ENCODE data around the gene CHCHD6.

Gene CHCHD6

DNA sequence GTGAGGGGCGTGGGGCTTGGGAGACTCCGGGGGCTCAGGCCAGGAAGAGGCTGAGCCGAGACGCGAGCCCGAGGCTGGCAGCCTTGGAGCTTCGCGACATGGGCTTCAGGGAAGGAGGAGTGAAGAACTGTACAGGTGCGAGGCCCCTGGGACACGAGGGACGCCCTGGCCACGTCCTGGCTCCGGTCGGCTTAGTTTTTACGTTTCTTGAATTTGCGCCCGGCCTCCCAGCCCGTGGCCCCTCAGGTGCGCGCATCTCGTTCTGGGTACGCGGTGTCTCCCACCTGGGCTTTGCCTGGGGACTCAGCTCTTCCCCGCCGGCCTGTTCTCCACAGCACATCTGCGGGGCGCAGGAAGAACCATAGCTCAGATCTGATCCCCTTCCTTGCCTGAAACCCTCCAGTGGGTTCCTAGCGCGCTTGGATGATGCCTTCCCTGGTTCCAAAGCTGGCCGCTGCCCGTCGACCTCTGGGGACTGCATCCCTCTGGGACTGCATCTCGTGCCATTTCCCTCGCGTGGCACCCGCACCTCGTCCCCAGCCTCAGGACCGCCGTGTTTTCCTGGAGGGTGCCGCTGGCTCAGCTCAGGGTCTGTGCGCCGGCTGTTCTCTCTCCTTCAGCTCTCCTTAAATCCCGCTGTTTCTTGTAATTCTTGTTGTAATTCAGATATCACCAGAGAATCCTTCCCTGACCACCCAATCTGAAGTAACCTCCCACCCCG, 614 bp downstream of the CHCHD6 start:
- no peak for ATAC-seq
- DNase-seq = no peak

GRCh38 chr3:126706631-126707030, 2.6 kb downstream of the CHCHD6 start:
- DNase-seq = no peak

DNA sequence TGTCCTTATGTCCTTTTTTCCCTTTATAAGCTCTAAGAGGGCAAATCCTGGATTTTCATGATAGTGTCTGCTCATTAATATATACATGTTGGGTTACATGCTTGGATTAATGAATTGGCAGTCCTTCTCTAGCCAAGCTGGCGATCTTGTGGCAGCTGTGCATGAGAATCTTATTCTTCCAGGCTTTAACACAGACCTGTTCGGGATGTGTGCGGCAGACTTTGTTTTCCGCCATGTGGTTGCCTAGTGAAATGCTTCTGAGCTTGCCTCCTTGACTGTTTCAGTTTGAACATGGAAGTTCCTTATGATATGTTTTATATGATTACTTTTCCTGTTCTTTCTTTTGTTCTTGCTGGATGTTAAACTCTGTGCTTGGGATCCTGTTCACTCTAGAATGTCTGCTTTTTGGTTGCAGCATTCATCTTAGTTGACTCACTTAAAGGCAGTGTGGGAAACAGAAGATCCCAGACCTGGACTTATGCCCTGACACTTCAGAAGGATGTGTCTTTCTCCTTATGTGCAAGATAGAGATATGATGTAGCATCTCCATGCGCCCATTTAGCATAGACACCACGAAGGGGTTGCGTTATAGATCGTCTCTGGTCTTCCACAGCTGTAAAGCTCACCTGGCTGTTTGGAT, 7.2 kb downstream of the CHCHD6 start:
- DNase-seq (no peak), ATAC-seq (no peak)

More at GRCh38 chr3:126706631-126707030, 2.6 kb downstream of the CHCHD6 start:
- no peak for ATAC-seq

- no peak for ATAC-seq
- DNase-seq = no peak
These were observed 9.2 kb downstream of the CHCHD6 start for GRCh38 chr3:126713199-126713598.

DNA sequence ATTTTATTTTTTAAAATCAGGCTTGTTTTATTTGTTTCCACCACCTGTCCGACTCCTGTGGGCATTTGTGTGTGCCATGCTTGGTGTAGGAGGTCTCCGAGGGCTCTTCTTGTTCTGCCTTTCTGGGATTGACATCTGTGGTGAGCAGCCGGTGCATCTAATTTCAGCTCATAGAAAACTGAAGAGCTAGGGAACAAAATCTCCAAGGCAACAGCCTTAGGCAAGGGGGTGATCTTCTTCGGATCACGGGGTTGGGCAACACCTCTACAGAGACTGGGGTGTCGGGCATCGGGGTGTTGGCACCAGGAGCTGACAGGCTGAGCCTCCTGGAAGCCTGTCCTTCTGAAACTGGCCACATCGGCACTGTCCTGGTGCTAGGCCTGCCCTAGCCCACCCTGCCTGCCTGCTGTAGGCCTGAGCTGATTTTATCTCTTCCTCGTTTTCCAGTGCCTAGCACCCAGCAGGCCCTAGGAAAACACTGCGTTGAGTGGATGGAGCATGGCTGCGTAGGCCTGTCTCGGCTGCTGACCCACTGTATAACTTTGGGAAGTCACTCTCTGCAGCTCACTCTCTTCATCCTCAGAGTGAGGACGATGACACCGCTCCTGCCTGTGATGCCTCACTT, 10.3 kb downstream of the CHCHD6 start:
- ATAC-seq (no peak), DNase-seq (no peak)

- no peak for DNase-seq
- ATAC-seq = no peak
These were observed 10.9 kb downstream of the CHCHD6 start for GRCh38 chr3:126714921-126715320.

GRCh38 chr3:126715432-126715831, 11.4 kb downstream of the CHCHD6 start:
- no peak for DNase-seq
- ATAC-seq = no peak

GRCh38 chr3:126716057-126716456, 12.0 kb downstream of the CHCHD6 start:
- DNase-seq = no peak

DNA sequence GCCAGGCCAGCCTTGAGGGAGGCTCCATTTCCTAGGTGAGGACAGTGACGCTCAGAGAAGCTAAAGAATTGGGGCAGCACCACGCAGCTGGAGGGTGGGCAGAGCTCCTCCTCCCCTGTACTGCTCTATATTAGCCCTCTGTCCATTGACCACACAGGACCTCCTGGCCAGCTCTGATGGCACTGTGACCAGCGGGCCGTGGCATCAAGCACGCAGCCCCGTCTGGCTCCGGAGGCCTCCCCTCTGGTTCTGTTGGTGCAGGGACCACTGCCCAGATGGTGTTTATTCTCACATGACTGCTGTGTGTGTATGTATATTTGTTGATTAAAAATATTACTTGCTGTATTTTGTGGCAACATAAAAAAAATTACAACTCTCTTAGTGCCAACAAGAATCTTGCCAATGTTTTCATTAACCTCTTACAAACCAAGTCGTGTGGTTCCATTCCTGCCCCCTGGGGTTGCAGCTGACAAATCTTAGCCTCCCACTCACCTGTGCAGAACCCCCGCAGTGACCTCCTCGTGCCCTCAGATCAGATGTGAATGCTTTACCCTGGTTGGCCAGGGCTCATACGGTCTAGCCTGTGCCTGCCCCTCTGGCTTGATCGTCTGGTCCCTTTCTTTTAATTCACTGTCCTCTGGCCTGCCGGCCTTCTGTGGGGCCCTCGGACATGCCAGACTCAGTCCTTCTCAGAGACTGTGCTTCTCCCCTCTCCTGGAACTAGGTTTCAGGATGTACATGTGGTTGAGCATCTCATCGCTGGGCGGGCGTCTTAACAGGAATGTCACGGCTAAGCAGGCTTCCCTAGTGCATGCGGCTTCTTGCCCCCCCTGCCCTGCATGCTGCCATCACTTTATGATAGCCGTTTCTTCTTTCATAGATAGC, 14.8 kb downstream of the CHCHD6 start:
- ATAC-seq = no peak
- DNase-seq = no peak

More at GRCh38 chr3:126716057-126716456, 12.0 kb downstream of the CHCHD6 start:
- ATAC-seq = no peak

DNA sequence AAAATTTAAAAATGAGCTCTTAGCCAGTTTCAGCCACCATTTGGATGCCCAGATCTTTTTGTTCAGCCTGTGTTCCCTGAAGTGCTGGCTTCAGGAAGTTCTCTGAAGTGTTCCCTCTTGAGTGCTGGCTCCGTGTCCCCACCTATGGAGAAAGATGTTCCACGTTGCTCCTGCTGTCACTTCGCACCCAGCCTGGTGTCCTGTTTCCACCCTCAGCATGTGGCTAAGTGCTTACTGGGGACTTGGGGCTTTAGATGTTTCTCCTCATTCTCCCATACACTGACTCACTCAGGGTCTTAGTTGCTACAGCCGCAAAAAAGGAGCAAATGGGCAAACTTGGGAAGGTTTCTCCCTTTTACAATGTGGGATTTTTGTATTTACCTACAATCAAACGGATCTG, 16.6 kb downstream of the CHCHD6 start:
- ATAC-seq (no peak), DNase-seq (no peak)

GRCh38 chr3:126721246-126721645, 17.2 kb downstream of the CHCHD6 start:
- no peak for DNase-seq
- no peak for ATAC-seq

- ATAC-seq (no peak), DNase-seq (no peak)
These were observed 19.2 kb downstream of the CHCHD6 start for GRCh38 chr3:126723237-126723636.

GRCh38 chr3:126723801-126724200, 19.8 kb downstream of the CHCHD6 start:
- DNase-seq = no peak
- ATAC-seq = no peak

GRCh38 chr3:126728680-126729079, 24.6 kb downstream of the CHCHD6 start:
- DNase-seq = no peak
- no peak for ATAC-seq

DNA sequence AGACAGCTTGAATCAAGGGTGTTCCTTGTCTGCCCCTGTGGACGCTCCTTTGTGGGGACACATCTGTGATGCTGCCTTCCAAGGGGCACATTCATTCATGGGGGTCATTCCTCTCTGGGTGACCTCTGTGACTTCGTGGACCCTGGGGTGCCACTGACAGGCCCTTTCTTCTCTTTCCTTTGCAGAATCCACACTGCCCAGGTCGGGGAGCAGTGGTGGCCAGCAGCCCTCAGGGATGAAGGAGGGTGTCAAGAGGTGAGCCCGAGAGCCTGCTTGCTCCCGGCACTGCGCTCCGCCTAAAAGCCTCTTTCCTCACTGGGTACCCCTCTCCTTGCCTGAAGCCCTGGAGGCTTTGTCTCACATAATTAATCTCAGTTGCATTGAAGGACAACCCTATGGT, 26.3 kb downstream of the CHCHD6 start:
- DNase-seq = no peak
- ATAC-seq = no peak

DNA sequence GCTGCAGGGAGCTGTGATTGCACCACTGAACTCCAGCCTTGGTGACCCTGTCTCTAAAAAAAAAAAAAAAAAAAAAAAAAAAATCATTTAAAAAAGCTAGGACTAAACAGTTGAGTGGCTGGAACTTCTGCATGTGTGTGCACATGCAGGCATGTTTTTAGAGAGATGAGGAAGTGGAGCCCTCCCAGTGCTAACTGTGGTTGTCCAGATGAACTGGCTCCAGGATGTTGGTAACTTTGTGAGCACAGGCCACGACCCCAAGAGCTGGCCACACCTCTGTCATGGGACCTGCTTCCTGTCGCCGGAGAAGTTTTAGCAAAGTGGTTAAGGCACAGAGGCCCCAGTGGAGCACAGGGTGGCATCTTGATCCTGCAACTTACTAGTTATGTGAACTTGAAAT, 27.0 kb downstream of the CHCHD6 start:
- no peak for ATAC-seq
- no peak for DNase-seq

- ATAC-seq (no peak), DNase-seq (no peak)
These were observed 28.4 kb downstream of the CHCHD6 start for GRCh38 chr3:126732281-126733060.

DNA sequence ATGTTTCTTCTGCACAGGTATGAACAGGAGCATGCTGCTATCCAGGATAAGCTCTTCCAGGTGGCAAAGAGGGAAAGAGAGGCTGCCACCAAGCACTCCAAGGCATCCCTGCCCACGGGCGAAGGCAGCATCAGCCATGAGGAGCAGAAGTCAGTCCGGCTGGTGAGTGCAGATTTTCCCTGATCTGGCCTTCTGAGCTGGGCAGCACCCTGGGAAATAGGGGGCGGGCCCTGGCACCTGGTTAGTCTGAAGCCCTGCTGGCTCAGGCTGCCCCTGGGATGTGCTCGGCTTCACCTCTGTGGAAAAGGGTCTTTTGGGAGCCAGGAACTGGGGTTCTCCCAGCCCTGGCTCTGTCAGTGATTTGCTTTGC, 29.0 kb downstream of the CHCHD6 start:
- DNase-seq (no peak), ATAC-seq (no peak)

GRCh38 chr3:126734106-126734723, 30.2 kb downstream of the CHCHD6 start:
- ATAC-seq = no peak
- no peak for DNase-seq

DNA sequence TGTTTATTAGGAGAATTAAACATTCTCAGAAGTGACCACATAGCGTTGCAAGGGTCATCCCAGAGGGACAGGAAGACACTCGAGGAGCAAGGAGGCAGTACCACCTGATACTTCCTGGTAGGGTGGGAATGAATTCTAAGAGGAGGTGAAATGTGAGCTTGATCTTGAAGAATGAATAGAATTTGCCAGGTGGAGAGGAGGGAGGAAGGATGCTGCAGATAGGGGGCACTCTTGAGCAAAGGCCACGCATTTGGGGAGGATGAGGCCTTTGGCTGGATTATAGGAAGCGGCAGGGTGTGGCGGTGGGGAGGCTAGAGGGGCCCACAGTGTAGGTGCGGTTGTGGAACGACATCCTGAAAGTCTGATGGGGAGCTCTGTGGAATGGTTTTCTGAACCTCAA, 33.5 kb downstream of the CHCHD6 start:
- no peak for DNase-seq

GRCh38 chr3:126742057-126742456, 38.0 kb downstream of the CHCHD6 start:
- no peak for ATAC-seq
- DNase-seq = no peak

More for the DNA sequence above, 33.5 kb downstream of the CHCHD6 start:
- ATAC-seq = no peak
